GM12865 (cell line): ENCODE measurements around the gene CAMK2B.

ENCODE experiments used
- DNase-seq: peaks from one replicate; pipeline ENCODE4 v3.0.0; 2010; ENCODE audit warnings: low read depth
- H3K4me3 ChIP-seq: 2 replicates; pipeline ENCODE4 v1.5.1; 2011; ENCODE audit warnings: mild to moderate bottlenecking, low read depth, low read length, control low read depth
- CTCF ChIP-seq: IDR thresholded peaks from 2 replicates; pipeline ENCODE4 v1.5.1; 2011; ENCODE audit warnings: low read length, control low read depth, low read depth, inconsistent platforms; ENCODE audit not compliant: insufficient read depth; ENCODE audit errors: missing control alignments

Gene CAMK2B

DNA sequence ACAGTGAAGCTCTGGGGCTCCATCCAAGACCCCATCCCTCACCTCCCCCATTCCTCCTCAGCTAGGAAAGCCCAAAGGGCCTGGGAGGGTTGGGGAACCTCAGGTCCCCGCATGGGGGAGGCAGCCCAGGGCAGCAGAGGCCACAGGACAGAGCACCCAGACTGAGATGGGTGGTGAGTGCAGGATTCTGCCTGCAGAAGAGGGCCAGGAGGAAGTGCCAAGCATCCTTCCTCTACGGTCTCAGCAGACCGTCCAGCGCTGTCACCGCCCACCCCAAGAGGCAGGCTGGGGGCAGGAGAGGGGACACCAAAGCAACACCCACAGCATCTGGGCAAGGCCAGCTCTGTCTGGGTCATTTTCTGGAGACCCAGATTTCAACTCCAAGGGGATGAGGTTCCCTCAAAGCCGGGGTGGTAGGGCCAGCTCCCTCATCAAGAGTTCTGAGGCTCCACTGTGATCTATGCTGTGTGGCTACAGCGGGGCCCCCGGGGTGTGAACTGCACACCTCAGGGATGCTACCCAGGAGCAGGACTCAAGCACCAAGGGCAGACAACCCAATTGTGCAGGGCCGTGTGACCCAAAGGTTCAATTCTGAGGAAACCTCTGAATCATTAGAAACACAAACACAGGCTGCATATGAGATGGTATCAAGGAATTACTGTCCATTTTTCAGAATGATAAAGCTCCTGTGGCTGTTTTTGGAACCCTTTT is 46.8 kb downstream of the CAMK2B start:
- DNase-seq, result no peak
- TF ChIP-seq CTCF, result no peak
- no peak overlapping the region for H3K4me3 ChIP-seq

DNA sequence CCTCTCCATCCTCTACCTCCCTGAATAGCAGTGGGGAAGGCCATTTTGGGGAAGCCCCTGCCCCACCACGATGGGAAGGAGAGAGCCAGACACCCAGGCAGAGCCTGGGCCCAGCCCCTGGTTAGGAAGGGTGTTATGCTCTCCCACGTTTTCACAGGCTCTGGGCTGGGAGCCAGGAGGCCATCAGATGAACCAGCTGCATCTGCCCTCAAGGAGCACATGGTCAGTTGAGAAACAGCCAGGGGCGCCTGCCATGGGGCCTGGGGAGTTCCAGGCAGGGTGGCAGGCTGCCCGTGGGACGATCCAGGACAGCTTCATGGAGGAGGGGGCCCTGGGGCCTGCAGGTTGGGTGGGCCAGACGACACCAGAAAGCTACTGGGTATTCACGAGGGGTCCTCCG is 47.5 kb downstream of the CAMK2B start:
- DNase-seq, result no peak
- TF ChIP-seq CTCF, result no peak
- H3K4me3 ChIP-seq, result no peak overlapping the region

- no peak overlapping the region for H3K4me3 ChIP-seq
- no peak for DNase-seq
- TF ChIP-seq CTCF, result no peak
Observed at GRCh38 chr7:44277391-44277790, 48.0 kb downstream of the CAMK2B start.

DNA sequence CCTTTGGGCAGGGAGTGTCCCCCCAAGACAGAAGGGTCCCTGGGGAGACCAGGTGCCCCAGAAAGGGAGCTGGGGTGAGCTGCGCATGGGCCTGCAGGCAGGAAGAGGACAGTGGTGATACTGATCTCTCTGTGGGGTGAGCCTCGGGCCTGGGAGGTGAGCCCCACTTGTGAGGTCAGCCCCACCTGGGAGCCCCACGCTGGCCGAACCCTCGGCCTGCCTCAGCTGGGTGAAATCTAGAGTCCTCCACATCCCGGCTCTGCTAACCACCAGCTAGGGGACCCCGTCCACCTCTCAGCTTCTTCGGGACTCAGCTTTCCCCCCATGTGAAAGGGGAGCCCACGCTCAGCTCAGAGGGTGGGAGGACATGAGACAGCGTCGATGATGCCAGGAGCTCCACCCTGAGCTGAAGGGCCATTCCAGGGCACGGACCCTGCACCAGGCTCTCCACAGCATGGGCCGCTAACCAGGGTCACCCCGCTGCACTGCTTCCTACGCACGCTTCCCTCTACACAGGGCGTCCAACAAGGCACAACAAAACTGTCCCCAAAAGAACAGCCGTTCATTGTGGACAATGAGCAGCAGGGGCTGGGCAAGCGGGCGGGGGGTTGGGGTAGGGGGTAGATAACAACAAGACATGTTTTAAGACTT is 48.7 kb downstream of the CAMK2B start:
- DNase-seq, result no peak
- no peak for TF ChIP-seq CTCF
- H3K4me3 ChIP-seq, result no peak overlapping the region

- no peak for DNase-seq
- no peak for TF ChIP-seq CTCF
- H3K4me3 ChIP-seq, result no peak overlapping the region
Observed at GRCh38 chr7:44275957-44276570, 49.3 kb downstream of the CAMK2B start.

- no peak for DNase-seq
- no peak overlapping the region for H3K4me3 ChIP-seq
- no peak for TF ChIP-seq CTCF
Observed at GRCh38 chr7:44275146-44275545, 50.2 kb downstream of the CAMK2B start.
